Ishikawa (cell line): ENCODE measurements around the gene MOCS1.

Source experiments
- CREB1 ChIP-seq: IDR thresholded peaks from 2 replicates; pipeline ENCODE4 v1.6.1; 2012; ENCODE audit warnings: low read depth
- EGR1 ChIP-seq: IDR thresholded peaks from 2 replicates; pipeline ENCODE4 v1.6.1; 2012
- EP300 ChIP-seq: IDR thresholded peaks from 2 replicates; pipeline ENCODE4 v1.6.1; 2012; ENCODE audit warnings: borderline replicate concordance
- FOXM1 ChIP-seq: IDR thresholded peaks from 2 replicates; pipeline ENCODE4 v1.6.1; 2012; ENCODE audit warnings: low read depth, borderline replicate concordance
- MAX ChIP-seq: IDR thresholded peaks from 2 replicates; pipeline ENCODE4 v1.6.1; 2012
- RAD21 ChIP-seq: IDR thresholded peaks from 2 replicates; pipeline ENCODE4 v1.6.1; 2012; ENCODE audit warnings: low read depth
- REST ChIP-seq: IDR thresholded peaks from 2 replicates; pipeline ENCODE4 v1.6.1; 2012; ENCODE audit warnings: low read depth, mild to moderate bottlenecking
- TAF1 ChIP-seq: IDR thresholded peaks from 2 replicates; pipeline ENCODE4 v1.6.1; 2012; ENCODE audit warnings: low read depth, mild to moderate bottlenecking
- TCF12 ChIP-seq: IDR thresholded peaks from 2 replicates; pipeline ENCODE4 v1.6.1; 2012; ENCODE audit warnings: low read depth
- YY1 ChIP-seq: IDR thresholded peaks from 2 replicates; pipeline ENCODE4 v1.6.1; 2012; ENCODE audit warnings: low read depth
- ZBTB7A ChIP-seq: IDR thresholded peaks from 2 replicates; pipeline ENCODE4 v1.6.1; 2012; ENCODE audit warnings: low read depth
- TF ChIP-seq, protein P1 (sequence below): IDR thresholded peaks from 2 replicates; pipeline ENCODE4 v1.6.1; 2012

DNA sequence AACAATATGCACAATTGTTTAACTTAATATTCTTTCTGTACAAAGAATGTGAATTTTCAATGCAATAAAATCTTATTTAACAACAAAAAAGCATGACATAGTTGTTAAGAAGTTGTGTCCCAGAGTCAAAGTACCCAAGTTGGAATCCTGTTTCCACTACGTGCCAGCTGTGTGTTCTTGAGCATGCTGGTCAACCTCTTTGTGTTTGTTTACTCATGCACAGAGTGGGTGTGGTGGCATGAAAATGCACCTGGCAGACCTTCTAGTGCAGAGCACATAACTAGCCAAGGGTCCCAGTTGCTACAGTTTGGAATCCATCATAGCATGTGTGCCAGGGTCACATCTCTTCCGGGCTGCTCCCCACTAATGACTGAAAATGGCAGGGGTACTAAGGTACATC is 24.7 kb upstream of the MOCS1 start:
- peak; percentile 88 for TF ChIP-seq TCF12
- peak; percentile 58; the same call in 1 of the 2 replicates for TF ChIP-seq EP300
- TF ChIP-seq YY1 = no peak
- peak; percentile 78 for TF ChIP-seq MAX
- 0 out of 2 replicates have a peak, but pooled peaks have one; percentile 10 for TF ChIP-seq RAD21
- TF ChIP-seq TAF1 = no peak
- no peak for TF ChIP-seq CREB1
- TF ChIP-seq REST = no peak
- TF ChIP-seq EGR1 = no peak
- TF ChIP-seq, protein P1, sequence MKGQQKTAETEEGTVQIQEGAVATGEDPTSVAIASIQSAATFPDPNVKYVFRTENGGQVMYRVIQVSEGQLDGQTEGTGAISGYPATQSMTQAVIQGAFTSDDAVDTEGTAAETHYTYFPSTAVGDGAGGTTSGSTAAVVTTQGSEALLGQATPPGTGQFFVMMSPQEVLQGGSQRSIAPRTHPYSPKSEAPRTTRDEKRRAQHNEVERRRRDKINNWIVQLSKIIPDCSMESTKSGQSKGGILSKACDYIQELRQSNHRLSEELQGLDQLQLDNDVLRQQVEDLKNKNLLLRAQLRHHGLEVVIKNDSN = no peak
- TF ChIP-seq FOXM1 = no peak
- no peak for TF ChIP-seq ZBTB7A
